Ishikawa (cell line): ENCODE results near the gene DENND1A.

Source experiments
- CEBPB ChIP-seq: IDR thresholded peaks from 2 replicates; pipeline ENCODE4 v1.6.1; 2012
- CREB1 ChIP-seq: IDR thresholded peaks from 2 replicates; pipeline ENCODE4 v1.6.1; 2012; ENCODE audit warnings: low read depth
- EGR1 ChIP-seq: IDR thresholded peaks from 2 replicates; pipeline ENCODE4 v1.6.1; 2012
- EP300 ChIP-seq: IDR thresholded peaks from 2 replicates; pipeline ENCODE4 v1.6.1; 2012; ENCODE audit warnings: borderline replicate concordance
- FOXM1 ChIP-seq: IDR thresholded peaks from 2 replicates; pipeline ENCODE4 v1.6.1; 2012; ENCODE audit warnings: low read depth, borderline replicate concordance
- NFIC ChIP-seq: IDR thresholded peaks from 2 replicates; pipeline ENCODE4 v1.6.1; 2012
- RAD21 ChIP-seq: IDR thresholded peaks from 2 replicates; pipeline ENCODE4 v1.6.1; 2012; ENCODE audit warnings: low read depth
- TAF1 ChIP-seq: IDR thresholded peaks from 2 replicates; pipeline ENCODE4 v1.6.1; 2012; ENCODE audit warnings: low read depth, mild to moderate bottlenecking
- TCF12 ChIP-seq: IDR thresholded peaks from 2 replicates; pipeline ENCODE4 v1.6.1; 2012; ENCODE audit warnings: low read depth
- TEAD4 ChIP-seq: IDR thresholded peaks from 2 replicates; pipeline ENCODE4 v1.6.1; 2012
- YY1 ChIP-seq: IDR thresholded peaks from 2 replicates; pipeline ENCODE4 v1.6.1; 2012; ENCODE audit warnings: low read depth
- ZBTB7A ChIP-seq: IDR thresholded peaks from 2 replicates; pipeline ENCODE4 v1.6.1; 2012; ENCODE audit warnings: low read depth
- TF ChIP-seq, protein P1 (sequence below): IDR thresholded peaks from 2 replicates; pipeline ENCODE4 v1.6.1; 2012; ENCODE audit warnings: low read depth, mild to moderate bottlenecking
- TF ChIP-seq, protein P2 (sequence below): IDR thresholded peaks from 2 replicates; pipeline ENCODE4 v1.6.1; 2012
- TF ChIP-seq, protein P3 (sequence below): IDR thresholded peaks from 2 replicates; pipeline ENCODE4 v1.6.1; 2012

The DENND1A gene

DNA sequence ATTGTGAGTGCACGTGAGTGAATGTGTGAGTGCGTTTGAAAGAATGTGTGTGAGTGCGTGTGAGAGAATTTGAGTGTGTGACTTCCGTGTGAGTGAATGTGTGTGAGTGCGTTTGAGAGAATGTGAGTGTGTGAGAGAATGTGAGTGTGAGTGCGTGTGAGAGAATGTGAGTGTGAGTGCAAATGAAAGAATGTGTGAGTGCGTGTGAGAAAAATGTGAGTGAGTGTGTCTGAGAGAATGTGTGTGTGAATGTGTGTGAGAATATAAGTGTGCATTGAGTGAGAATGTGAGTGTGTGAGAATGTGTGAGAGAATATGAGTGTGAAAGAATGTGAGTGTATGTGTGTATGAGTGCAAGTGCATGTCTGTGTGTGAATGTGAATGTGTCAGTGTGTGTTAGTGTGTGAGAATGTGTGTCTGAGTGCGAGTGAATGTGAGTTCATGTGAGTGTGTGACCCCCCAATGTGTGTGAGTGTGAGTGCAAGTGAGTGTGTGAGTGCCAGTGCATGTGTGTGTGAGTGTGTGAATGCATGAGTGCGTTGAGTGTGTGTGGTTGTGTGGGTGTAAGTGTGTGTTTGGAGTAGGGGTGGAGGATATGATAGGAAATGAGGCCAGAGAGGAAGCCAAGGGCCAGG is 43.8 kb upstream of the DENND1A start:
- TF ChIP-seq, protein P1, sequence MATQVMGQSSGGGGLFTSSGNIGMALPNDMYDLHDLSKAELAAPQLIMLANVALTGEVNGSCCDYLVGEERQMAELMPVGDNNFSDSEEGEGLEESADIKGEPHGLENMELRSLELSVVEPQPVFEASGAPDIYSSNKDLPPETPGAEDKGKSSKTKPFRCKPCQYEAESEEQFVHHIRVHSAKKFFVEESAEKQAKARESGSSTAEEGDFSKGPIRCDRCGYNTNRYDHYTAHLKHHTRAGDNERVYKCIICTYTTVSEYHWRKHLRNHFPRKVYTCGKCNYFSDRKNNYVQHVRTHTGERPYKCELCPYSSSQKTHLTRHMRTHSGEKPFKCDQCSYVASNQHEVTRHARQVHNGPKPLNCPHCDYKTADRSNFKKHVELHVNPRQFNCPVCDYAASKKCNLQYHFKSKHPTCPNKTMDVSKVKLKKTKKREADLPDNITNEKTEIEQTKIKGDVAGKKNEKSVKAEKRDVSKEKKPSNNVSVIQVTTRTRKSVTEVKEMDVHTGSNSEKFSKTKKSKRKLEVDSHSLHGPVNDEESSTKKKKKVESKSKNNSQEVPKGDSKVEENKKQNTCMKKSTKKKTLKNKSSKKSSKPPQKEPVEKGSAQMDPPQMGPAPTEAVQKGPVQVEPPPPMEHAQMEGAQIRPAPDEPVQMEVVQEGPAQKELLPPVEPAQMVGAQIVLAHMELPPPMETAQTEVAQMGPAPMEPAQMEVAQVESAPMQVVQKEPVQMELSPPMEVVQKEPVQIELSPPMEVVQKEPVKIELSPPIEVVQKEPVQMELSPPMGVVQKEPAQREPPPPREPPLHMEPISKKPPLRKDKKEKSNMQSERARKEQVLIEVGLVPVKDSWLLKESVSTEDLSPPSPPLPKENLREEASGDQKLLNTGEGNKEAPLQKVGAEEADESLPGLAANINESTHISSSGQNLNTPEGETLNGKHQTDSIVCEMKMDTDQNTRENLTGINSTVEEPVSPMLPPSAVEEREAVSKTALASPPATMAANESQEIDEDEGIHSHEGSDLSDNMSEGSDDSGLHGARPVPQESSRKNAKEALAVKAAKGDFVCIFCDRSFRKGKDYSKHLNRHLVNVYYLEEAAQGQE, result no peak
- TF ChIP-seq, protein P2, sequence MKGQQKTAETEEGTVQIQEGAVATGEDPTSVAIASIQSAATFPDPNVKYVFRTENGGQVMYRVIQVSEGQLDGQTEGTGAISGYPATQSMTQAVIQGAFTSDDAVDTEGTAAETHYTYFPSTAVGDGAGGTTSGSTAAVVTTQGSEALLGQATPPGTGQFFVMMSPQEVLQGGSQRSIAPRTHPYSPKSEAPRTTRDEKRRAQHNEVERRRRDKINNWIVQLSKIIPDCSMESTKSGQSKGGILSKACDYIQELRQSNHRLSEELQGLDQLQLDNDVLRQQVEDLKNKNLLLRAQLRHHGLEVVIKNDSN, result no peak
- TF ChIP-seq ZBTB7A, result no peak
- TF ChIP-seq CREB1, result no peak
- TF ChIP-seq TAF1, result no peak
- no peak for TF ChIP-seq TEAD4
- no peak for TF ChIP-seq CEBPB
- no peak for TF ChIP-seq EGR1
- TF ChIP-seq RAD21, result no peak
- no peak for TF ChIP-seq TCF12

DNA sequence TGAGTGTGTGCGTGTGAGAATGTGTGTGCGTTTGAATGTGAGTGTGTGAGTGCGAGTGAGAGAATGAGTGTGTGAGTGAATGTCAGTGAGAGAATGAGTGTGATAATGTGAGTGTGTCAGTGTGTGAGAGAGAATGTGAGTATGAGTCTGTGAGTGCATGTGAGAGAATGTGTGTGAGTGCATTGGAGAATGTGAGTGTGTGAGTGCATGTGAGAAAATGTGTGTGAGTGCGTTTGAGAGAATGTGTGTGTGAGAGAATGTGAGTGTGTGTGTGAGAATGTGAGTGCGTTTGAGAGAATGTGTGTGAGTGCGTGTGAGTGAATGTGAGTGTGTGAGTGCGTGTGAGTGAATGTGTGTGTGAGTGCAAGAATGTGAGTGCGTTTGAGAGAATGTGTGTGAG is 42.7 kb upstream of the DENND1A start:
- TF ChIP-seq NFIC (no peak), FOXM1 (no peak), ZBTB7A (no peak), RAD21 (no peak), YY1 (no peak), EGR1 (no peak), CEBPB (no peak), TEAD4 (no peak), CREB1 (no peak), TAF1 (no peak), TCF12 (no peak), EP300 (no peak)
- TF ChIP-seq, protein P1, result no peak
- TF ChIP-seq, protein P3, sequence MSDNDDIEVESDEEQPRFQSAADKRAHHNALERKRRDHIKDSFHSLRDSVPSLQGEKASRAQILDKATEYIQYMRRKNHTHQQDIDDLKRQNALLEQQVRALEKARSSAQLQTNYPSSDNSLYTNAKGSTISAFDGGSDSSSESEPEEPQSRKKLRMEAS, result no peak
- TF ChIP-seq, protein P2, result no peak

DNA sequence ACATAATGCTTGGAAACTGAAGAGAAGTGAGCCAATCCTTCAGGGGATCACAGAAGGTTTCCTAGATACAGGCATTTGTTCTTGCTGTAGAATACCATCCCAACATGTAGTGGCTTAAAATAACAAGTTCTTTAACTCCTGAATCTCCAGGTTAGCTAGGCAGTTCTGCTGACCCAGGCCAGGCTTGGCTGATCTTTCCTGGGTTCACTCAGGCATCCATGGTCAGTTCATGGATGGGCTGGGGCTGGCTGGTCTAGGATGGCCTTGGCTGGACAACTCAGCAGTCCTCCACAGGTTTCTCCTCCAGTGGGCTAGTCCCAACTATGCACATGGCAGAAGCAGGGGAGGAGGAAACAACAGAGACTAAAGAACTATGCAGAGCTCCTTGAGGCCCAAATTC is 37.4 kb upstream of the DENND1A start:
- TF ChIP-seq ZBTB7A, result no peak
- no peak for TF ChIP-seq TEAD4
- TF ChIP-seq FOXM1, result no peak
- no peak for TF ChIP-seq NFIC
- TF ChIP-seq, protein P2, result no peak
- no peak for TF ChIP-seq EP300
- TF ChIP-seq YY1, result no peak

DNA sequence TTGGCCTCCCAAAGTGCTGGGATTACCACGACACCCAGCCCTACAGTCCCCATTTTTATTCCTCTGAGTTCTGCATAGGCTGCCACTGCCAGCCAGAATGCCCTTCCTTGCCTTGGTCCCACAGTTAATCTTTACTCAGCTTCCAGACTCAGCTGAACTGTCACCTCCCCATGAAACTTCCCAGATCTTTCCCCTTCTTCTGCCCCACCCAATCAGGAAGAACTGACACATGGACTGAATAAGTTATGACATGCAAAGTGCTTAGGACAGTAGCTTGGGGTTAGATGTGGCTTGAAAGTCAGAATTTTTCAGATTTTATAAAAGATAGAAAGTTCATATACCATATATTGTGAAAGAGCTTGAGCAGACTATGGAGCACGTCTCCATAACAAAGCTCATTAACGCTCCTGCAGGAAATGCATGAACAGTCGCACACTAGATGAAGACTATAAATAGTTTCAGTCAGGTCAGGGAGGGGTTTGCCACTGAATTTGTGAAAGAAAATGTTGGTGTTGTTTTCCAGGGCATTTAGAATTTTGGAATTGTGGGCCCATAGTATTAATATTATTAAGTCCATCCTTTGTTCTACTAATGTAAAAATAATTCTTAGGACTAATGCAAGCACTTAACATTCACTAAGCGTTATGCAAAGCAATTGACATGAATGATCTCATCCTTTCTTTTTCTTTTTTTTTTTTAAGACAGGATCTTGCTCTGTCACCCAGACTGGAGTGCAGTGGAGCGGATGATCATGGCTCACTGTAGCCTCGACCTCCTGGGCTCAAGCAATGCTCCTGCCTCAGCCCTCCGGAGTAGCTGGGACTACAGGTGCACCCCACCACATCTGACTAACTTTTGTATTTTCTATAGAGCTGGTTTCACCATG is 36.1 kb upstream of the DENND1A start:
- TF ChIP-seq TAF1 (no peak), EGR1 (no peak), YY1 (no peak), CEBPB (no peak), NFIC (no peak), RAD21 (no peak), FOXM1 (no peak), ZBTB7A (no peak), EP300 (no peak), CREB1 (no peak), TEAD4 (no peak)
- TF ChIP-seq, protein P2, result no peak
- TF ChIP-seq, protein P3, result no peak
- TF ChIP-seq, protein P1, result no peak
